ENCODE data around the gene PRSS16. TPM values are rescaled to one million over a fixed set of nuclear protein-coding genes. Genes with fewer than 3 reads are reported as not detected.

The PRSS16 gene
- total and polyA plus RNA-seq, 2 donors (not counting 3 experiments of a cell fraction or from before 2014, with no cell fraction given): not detected

- POLR2A ChIA-PET: no interaction called here
- no peak overlapping the region for H3K4me3 ChIP-seq (replicated peaks in 1 of 3; ENCODE audit: insufficient read depth in 1 of 3, low read depth in 1 of 3, low read length in 3 of 3)
- H3K4me1 ChIP-seq (ENCODE audit: control insufficient read depth, extremely low read depth, insufficient read depth, low read length): peaks cover 17% of the 10 kb centered on the region
- intact Hi-C loops (cut with micrococcal nuclease) (loop anchor here (10.0 kb wide), 1 partner anchor 461 kb away; no protein-coding TSS in a partner anchor), dilution Hi-C loops (cut with MboI; ENCODE audit: extremely low pct_ligation_motif_present, low sequenced_read_pairs) (no loop called here)
- H3K9ac ChIP-seq (replicated peaks; ENCODE audit: extremely low read depth, insufficient read depth, low read length): no peak overlapping the region
- H3K36me3 ChIP-seq (ENCODE audit: control insufficient read depth in 2 of 2, extremely low read depth in 1 of 2, insufficient read depth in 2 of 2, low read length in 2 of 2): no peaks in the 10 kb centered on the region
- DNase-seq (ENCODE audit: low read depth, low spot score) (no peak), FAIRE-seq (no peak)
- CTCF ChIA-PET: interaction anchor here (0.6 to 1.3 kb wide), 4 partner anchors 11 to 459 kb away, joined by 3 to 6 read pairs (median 3); no protein-coding TSS in a partner anchor
- H3K27me3 ChIP-seq (ENCODE audit: control insufficient read depth in 2 of 2, insufficient read depth in 2 of 2, low read length in 2 of 2): peaks cover 31 to 38% of the 10 kb centered on the region in 2 experiments
- TF ChIP-seq MYC (IDR thresholded peaks at IDR 0.05; ENCODE audit: low read depth, low read length) (no peak), MAX (IDR thresholded peaks at IDR 0.05; ENCODE audit: insufficient read depth, insufficient read length) (no peak), POLR2A (IDR thresholded peaks at IDR 0.05; ENCODE audit: low read depth, low read length) (no peak), CTCF (IDR thresholded peaks at IDR 0.05; ENCODE audit: extremely low read depth in 1 of 2, insufficient read depth in 1 of 2, low read depth in 1 of 2, low read length in 2 of 2) (no peak), POLR2AphosphoS5 (IDR thresholded peaks at IDR 0.05; ENCODE audit: insufficient read depth, low read depth, low read length) (no peak)
- H3K27ac ChIP-seq (ENCODE audit: insufficient read depth, low read depth, low read length): no peak overlapping the region
- no peak overlapping the region for H2AFZ ChIP-seq (ENCODE audit: low read depth, low read length)
- no peak overlapping the region for H3K4me2 ChIP-seq (ENCODE audit: insufficient read depth, low read length)
- H4K20me1 ChIP-seq (replicated peaks; ENCODE audit: control insufficient read depth, extremely low read depth, insufficient read depth, low read length): no peaks in the 10 kb centered on the region
- H3K79me2 ChIP-seq (ENCODE audit: control insufficient read depth, insufficient read depth, low read length): no peaks in the 10 kb centered on the region
- no peaks in the 10 kb centered on the region for H3K9me1 ChIP-seq (replicated peaks; ENCODE audit: control insufficient read depth, extremely low read depth, insufficient read depth, low read length)
- BruUV-seq (replicated peaks): no TSS peak
- H3K9me3 ChIP-seq (replicated peaks; ENCODE audit: control insufficient read depth, insufficient read depth, low read length): no peaks in the 10 kb centered on the region
These were observed 46.1 kb downstream of the PRSS16 start for GRCh38 chr6:27293436-27294098.

All from endothelial cell of umbilical vein (primary cell).